SK-N-SH (cell line): Measurements from ENCODE around the gene TBC1D12. TPM values are rescaled to one million over a fixed set of nuclear protein-coding genes. Genes with fewer than 3 reads are reported as not detected.

ENCODE experiments used
- CTCF ChIA-PET: fragments of 300-600, 350-600 bp; formaldehyde crosslinking; extraction: SDS; loops from one replicate; lab custom pipeline; 2021; lab: Yijun Ruan, JAX
- POLR2A ChIA-PET: fragments of 350-600 bp; sonication (Branson Sonifier 250); formaldehyde crosslinking; extraction: SDS; loops from one replicate; lab custom pipeline; 2020; ENCODE audit warnings: antibody characterized with exemption, inconsistent platforms; lab: Yijun Ruan, JAX
- DNase-seq: peaks from one replicate; pipeline ENCODE4 v3.0.0; 2012
- H2AFZ ChIP-seq: fragments of 200-600 bp; sonication (generic); 2 replicates; pipeline ENCODE4 v1.8.1; 2016; ENCODE audit warnings: antibody characterized with exemption, mild to moderate bottlenecking, low read depth
- H3F3A ChIP-seq: fragments of 200-600 bp; sonication (generic); replicated peaks from 2 replicates; pipeline ENCODE3; 2016; ENCODE audit warnings: antibody characterized with exemption, mild to moderate bottlenecking; ENCODE audit not compliant: insufficient read depth
- H3K27ac ChIP-seq, 2 experiments: fragments of 200-500 bp in 1 of 2; fragments of 200-600 bp in 1 of 2; sonication (Bioruptor generic) in 1 of 2; sonication (generic), shearing (Covaris generic) in 1 of 2; 2 replicates each; pipeline versions ENCODE4 v1.5.1 to v1.6.1; 2014 to 2016; ENCODE audit warnings: low read depth in 2 of 2, inconsistent platforms in 1 of 2, low read length in 1 of 2, mild to moderate bottlenecking in 1 of 2, mixed read lengths in 1 of 2
- H3K27me3 ChIP-seq: fragments of 200-600 bp; sonication (generic), shearing (Covaris generic); 2 replicates; pipeline ENCODE4 v1.6.1; 2016; ENCODE audit warnings: mixed run types; ENCODE audit not compliant: insufficient read depth
- H3K36me3 ChIP-seq, 2 experiments: fragments of 200-500 bp in 1 of 2; fragments of 200-600 bp in 1 of 2; sonication (Bioruptor generic) in 1 of 2; sonication (generic) in 1 of 2; replicated peaks in 1 of 2; 2 replicates each; pipeline versions ENCODE3 to v1.5.1; 2014 to 2016; ENCODE audit warnings: low read length in 1 of 2, mild to moderate bottlenecking in 1 of 2; ENCODE audit not compliant: insufficient read depth in 2 of 2, control insufficient read depth in 1 of 2
- H3K4me1 ChIP-seq, 2 experiments: fragments of 200-500 bp in 1 of 2; fragments of 200-600 bp in 1 of 2; sonication (Bioruptor generic) in 1 of 2; sonication (generic), shearing (Covaris generic) in 1 of 2; 2 replicates each; pipeline versions ENCODE4 v1.5.1 to v1.6.1; 2014 to 2016; ENCODE audit warnings: low read depth in 1 of 2, low read length in 1 of 2, mixed run types in 1 of 2; ENCODE audit not compliant: insufficient read depth in 2 of 2, control insufficient read depth in 1 of 2
- H3K4me2 ChIP-seq: fragments of 200-600 bp; sonication (generic), shearing (Covaris generic); 2 replicates; pipeline ENCODE4 v1.6.1; 2017; ENCODE audit warnings: mixed run types
- H3K4me3 ChIP-seq, 2 experiments: fragments of 200-500 bp in 1 of 2; fragments of 200-600 bp in 1 of 2; sonication (Bioruptor generic) in 1 of 2; sonication (generic), shearing (Covaris generic) in 1 of 2; 2 replicates each; pipeline versions ENCODE4 v1.5.1 to v1.8.1; 2014 to 2016; ENCODE audit warnings: low read depth in 2 of 2, inconsistent platforms in 1 of 2, low read length in 1 of 2, mild to moderate bottlenecking in 1 of 2, mixed read lengths in 1 of 2, moderate library complexity in 1 of 2
- H3K79me2 ChIP-seq: fragments of 200-600 bp; sonication (generic); 2 replicates; pipeline ENCODE4 v1.8.1; 2017; ENCODE audit warnings: mild to moderate bottlenecking; ENCODE audit not compliant: insufficient read depth
- H3K9ac ChIP-seq: fragments of 200-600 bp; sonication (generic); 2 replicates; pipeline ENCODE4 v1.6.1; 2017; ENCODE audit warnings: mixed run types
- H3K9me2 ChIP-seq: fragments of 200-600 bp; sonication (generic); 2 replicates; pipeline ENCODE4 v1.6.1; 2017; ENCODE audit warnings: mixed run types
- H3K9me3 ChIP-seq: fragments of 200-600 bp; sonication (generic); 2 replicates; pipeline ENCODE4 v1.6.1; 2017; ENCODE audit warnings: mixed run types, mild to moderate bottlenecking, moderate library complexity
- H4K20me1 ChIP-seq: fragments of 200-600 bp; sonication (generic); 2 replicates; pipeline ENCODE4 v1.6.1; 2017; ENCODE audit warnings: mild to moderate bottlenecking, mixed run types; ENCODE audit not compliant: insufficient read depth
- CHD2 ChIP-seq: fragments of 150-350 bp; IDR thresholded peaks from 2 replicates; pipeline ENCODE4 v1.6.1; 2018; ENCODE audit warnings: low read length; ENCODE audit not compliant: partially characterized antibody
- ELF1 ChIP-seq: IDR thresholded peaks from 2 replicates; pipeline ENCODE4 v1.4.0; 2012
- EP300 ChIP-seq, 2 experiments: IDR thresholded peaks; 2 replicates each; pipeline versions ENCODE4 v1.4.0 to v1.6.1; 2012; ENCODE audit warnings: borderline replicate concordance in 1 of 2, low read depth in 1 of 2, low read length in 1 of 2
- FOXM1 ChIP-seq: IDR thresholded peaks from 2 replicates; pipeline ENCODE4 v1.4.0; 2012; ENCODE audit warnings: low read depth, mild to moderate bottlenecking
- GATA2 ChIP-seq: sonication (generic); formaldehyde crosslinking; IDR thresholded peaks from 2 replicates; pipeline ENCODE4 v1.5.0; 2020; ENCODE audit warnings: mild to moderate bottlenecking, missing genetic modification reagents
- MEF2A ChIP-seq: IDR thresholded peaks from 2 replicates; pipeline ENCODE4 v1.4.0; 2012; ENCODE audit warnings: low read depth, borderline replicate concordance
- MXI1 ChIP-seq: IDR thresholded peaks from 2 replicates; pipeline ENCODE4 v1.6.1; 2012; ENCODE audit warnings: mild to moderate bottlenecking, low read depth, low read length, improper control_type of control experiment
- NFIC ChIP-seq: IDR thresholded peaks from 2 replicates; pipeline ENCODE4 v1.4.0; 2012; ENCODE audit warnings: borderline replicate concordance
- POLR2AphosphoS5 ChIP-seq: IDR thresholded peaks from 2 replicates; pipeline ENCODE4 v1.6.1; 2012; ENCODE audit warnings: low read depth, low read length
- RAD21 ChIP-seq: IDR thresholded peaks from 2 replicates; pipeline ENCODE4 v1.6.1; 2012; ENCODE audit warnings: mild to moderate bottlenecking, low read length
- RCOR1 ChIP-seq: fragments of 150-350 bp; IDR thresholded peaks from 2 replicates; pipeline ENCODE4 v1.6.1; 2017; ENCODE audit warnings: antibody characterized with exemption, low read length
- RXRA ChIP-seq: IDR thresholded peaks from 2 replicates; pipeline ENCODE4 v1.4.0; 2012; ENCODE audit warnings: low read depth, mild to moderate bottlenecking, borderline replicate concordance
- SIN3A ChIP-seq: IDR thresholded peaks from 2 replicates; pipeline ENCODE4 v1.6.1; 2012; ENCODE audit warnings: low read depth, mild to moderate bottlenecking, low read length, moderate library complexity, borderline replicate concordance
- TEAD4 ChIP-seq: IDR thresholded peaks from 2 replicates; pipeline ENCODE4 v1.4.0; 2012; ENCODE audit warnings: mild to moderate bottlenecking, borderline replicate concordance; ENCODE audit not compliant: insufficient read depth
- ZBTB33 ChIP-seq: IDR thresholded peaks from 2 replicates; pipeline ENCODE4 v1.4.0; 2012; ENCODE audit warnings: low read depth, borderline replicate concordance
- WGBS: methylation state at CpG from one replicate; pipeline ENCODE4 v1.1.6; 2017; ENCODE audit warnings: low lambda C conversion rate; 5-methylcytosine and 5-hydroxymethylcytosine counted together
- polyA plus RNA-seq, 3 experiments: library from polyadenylated mRNA; depleted of rRNA; stranded (reverse); fragments of >200 nt; gene quantifications; 2 replicates each; pipeline ENCODE4 v1.2.3, GENCODE V29; 2012
- TF ChIP-seq, protein P1 (sequence below): IDR thresholded peaks from 2 replicates; pipeline ENCODE4; 2012
- TF ChIP-seq, protein P2 (sequence below): IDR thresholded peaks from 2 replicates; pipeline ENCODE4 v1.4.0; 2012; ENCODE audit warnings: low read depth
- TF ChIP-seq, protein P3 (sequence below): fragments of 200-600 bp; sonication (generic); IDR thresholded peaks from 2 replicates; pipeline ENCODE4 v1.6.1; 2017; ENCODE audit warnings: antibody characterized with exemption, mild to moderate bottlenecking, moderate library complexity

The TBC1D12 gene
- polyA plus RNA-seq, 1 of the 3 experiments (the other 2 are of a cell fraction): 1.8 TPM

DNA sequence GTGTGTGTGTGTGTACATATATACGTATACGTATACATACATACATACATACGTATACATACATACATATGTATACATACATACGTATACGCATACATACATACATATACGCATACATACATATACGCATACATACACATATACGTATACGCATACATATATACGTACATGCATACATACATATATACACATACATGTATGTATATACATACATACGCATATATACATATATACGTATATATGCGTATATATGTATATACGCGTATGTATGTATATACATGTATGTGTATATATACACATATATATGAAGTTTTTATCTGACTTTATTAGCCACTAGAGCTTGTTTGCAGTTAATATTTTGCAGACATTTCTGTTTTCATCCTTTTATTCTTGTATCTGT, 63.3 kb downstream of the TBC1D12 start:
- Histone ChIP-seq H3K27me3 (no peaks in the 10 kb centered on the region), H4K20me1 (no peaks in the 10 kb centered on the region), H3K4me1 (no peaks in the 10 kb centered on the region), H3K79me2 (no peaks in the 10 kb centered on the region), H3K9ac (no peak overlapping the region), H2AFZ (no peak overlapping the region), H3K27ac (no peak overlapping the region), H3K9me3 (peaks cover 10% of the 10 kb centered on the region; the same call in 1 of the 2 replicates), H3F3A (no peaks in the 10 kb centered on the region), H3K4me2 (no peak overlapping the region), H3K36me3 (peaks cover 0 to 12% of the 10 kb centered on the region in 2 experiments), H3K9me2 (no peaks in the 10 kb centered on the region), H3K4me3 (no peak overlapping the region)
- ChIA-PET CTCF (interaction anchor here (2.4 kb wide), 1 partner anchor 21 kb away, joined by 9 read pairs; no protein-coding TSS in a partner anchor), POLR2A (no interaction called here)
- WGBS: 93% methylated on average over 15 of the region's 15 CpGs
- TF ChIP-seq RXRA (no peak), EP300 (IDR thresholded peaks at IDR 0.05; ENCODE audit: borderline replicate concordance in 1 of 2, low read depth in 1 of 2, low read length in 1 of 2) (no peak), RCOR1 (no peak), MXI1 (no peak), MEF2A (no peak), ELF1 (no peak), CHD2 (no peak), GATA2 (CRISPR knock-in tag) (no peak), TEAD4 (no peak), ZBTB33 (no peak), RAD21 (no peak), POLR2AphosphoS5 (no peak), FOXM1 (no peak), NFIC (no peak), SIN3A (no peak)
- TF ChIP-seq, protein P1, sequence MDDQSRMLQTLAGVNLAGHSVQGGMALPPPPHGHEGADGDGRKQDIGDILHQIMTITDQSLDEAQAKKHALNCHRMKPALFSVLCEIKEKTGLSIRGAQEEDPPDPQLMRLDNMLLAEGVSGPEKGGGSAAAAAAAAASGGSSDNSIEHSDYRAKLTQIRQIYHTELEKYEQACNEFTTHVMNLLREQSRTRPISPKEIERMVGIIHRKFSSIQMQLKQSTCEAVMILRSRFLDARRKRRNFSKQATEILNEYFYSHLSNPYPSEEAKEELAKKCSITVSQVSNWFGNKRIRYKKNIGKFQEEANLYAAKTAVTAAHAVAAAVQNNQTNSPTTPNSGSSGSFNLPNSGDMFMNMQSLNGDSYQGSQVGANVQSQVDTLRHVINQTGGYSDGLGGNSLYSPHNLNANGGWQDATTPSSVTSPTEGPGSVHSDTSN: no peak
- TF ChIP-seq, protein P2, sequence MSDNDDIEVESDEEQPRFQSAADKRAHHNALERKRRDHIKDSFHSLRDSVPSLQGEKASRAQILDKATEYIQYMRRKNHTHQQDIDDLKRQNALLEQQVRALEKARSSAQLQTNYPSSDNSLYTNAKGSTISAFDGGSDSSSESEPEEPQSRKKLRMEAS: no peak
- TF ChIP-seq, protein P3, sequence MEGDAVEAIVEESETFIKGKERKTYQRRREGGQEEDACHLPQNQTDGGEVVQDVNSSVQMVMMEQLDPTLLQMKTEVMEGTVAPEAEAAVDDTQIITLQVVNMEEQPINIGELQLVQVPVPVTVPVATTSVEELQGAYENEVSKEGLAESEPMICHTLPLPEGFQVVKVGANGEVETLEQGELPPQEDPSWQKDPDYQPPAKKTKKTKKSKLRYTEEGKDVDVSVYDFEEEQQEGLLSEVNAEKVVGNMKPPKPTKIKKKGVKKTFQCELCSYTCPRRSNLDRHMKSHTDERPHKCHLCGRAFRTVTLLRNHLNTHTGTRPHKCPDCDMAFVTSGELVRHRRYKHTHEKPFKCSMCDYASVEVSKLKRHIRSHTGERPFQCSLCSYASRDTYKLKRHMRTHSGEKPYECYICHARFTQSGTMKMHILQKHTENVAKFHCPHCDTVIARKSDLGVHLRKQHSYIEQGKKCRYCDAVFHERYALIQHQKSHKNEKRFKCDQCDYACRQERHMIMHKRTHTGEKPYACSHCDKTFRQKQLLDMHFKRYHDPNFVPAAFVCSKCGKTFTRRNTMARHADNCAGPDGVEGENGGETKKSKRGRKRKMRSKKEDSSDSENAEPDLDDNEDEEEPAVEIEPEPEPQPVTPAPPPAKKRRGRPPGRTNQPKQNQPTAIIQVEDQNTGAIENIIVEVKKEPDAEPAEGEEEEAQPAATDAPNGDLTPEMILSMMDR: no peak
- no peak for DNase-seq
